ENCODE data around the gene INHBE.

The INHBE gene

GRCh38 chr12:57452937-57453509 is 2.1 kb upstream of the INHBE start:
- no peak overlapping the region for H3K4me3 ChIP-seq (ENCODE audit: low read length)
- no peak for DNase-seq (ENCODE audit: low read depth, low spot score)
- H3K4me1 ChIP-seq (ENCODE audit: control insufficient read depth, insufficient read depth, low read length) = peaks cover 12% of the 10 kb centered on the region; the same call in 1 of the 2 replicates
- H3K9me3 ChIP-seq (ENCODE audit: control insufficient read depth, insufficient read depth, low read length) = no peaks in the 10 kb centered on the region
- no peaks in the 10 kb centered on the region for H3K27me3 ChIP-seq (ENCODE audit: control insufficient read depth, insufficient read depth, low read length)
- no peak overlapping the region for H3K27ac ChIP-seq (ENCODE audit: low read length)
- WGBS (ENCODE audit: insufficient coverage, insufficient read length) = no CpG with 5 or more reads among the region's 7 CpGs
- H3K36me3 ChIP-seq (ENCODE audit: control insufficient read depth, insufficient read depth, low read length) = no peaks in the 10 kb centered on the region

GRCh38 chr12:57454213-57454565 is 918 bp upstream of the INHBE start:
- no CpG with 5 or more reads among the region's 2 CpGs for WGBS (ENCODE audit: insufficient coverage, insufficient read length)
- no peaks in the 10 kb centered on the region for H3K36me3 ChIP-seq (ENCODE audit: control insufficient read depth, insufficient read depth, low read length)
- no peaks in the 10 kb centered on the region for H3K27me3 ChIP-seq (ENCODE audit: control insufficient read depth, insufficient read depth, low read length)
- H3K4me3 ChIP-seq (ENCODE audit: low read length) = no peak overlapping the region
- H3K27ac ChIP-seq (ENCODE audit: low read length) = no peak overlapping the region
- H3K9me3 ChIP-seq (ENCODE audit: control insufficient read depth, insufficient read depth, low read length) = no peaks in the 10 kb centered on the region
- peaks cover 13% of the 10 kb centered on the region; the same call in 1 of the 2 replicates for H3K4me1 ChIP-seq (ENCODE audit: control insufficient read depth, insufficient read depth, low read length)
- DNase-seq (ENCODE audit: low read depth, low spot score) = no peak

- no peak for DNase-seq (ENCODE audit: low read depth, low spot score)
- H3K4me1 ChIP-seq (ENCODE audit: control insufficient read depth, insufficient read depth, low read length) = peaks cover 13% of the 10 kb centered on the region; the same call in 1 of the 2 replicates
- WGBS (ENCODE audit: insufficient coverage, insufficient read length) = no CpG with 5 or more reads among the region's 10 CpGs
- H3K36me3 ChIP-seq (ENCODE audit: control insufficient read depth, insufficient read depth, low read length) = no peaks in the 10 kb centered on the region
- no peak overlapping the region for H3K27ac ChIP-seq (ENCODE audit: low read length)
- H3K27me3 ChIP-seq (ENCODE audit: control insufficient read depth, insufficient read depth, low read length) = no peaks in the 10 kb centered on the region
- no peaks in the 10 kb centered on the region for H3K9me3 ChIP-seq (ENCODE audit: control insufficient read depth, insufficient read depth, low read length)
- peak overlapping the region; percentile 25; the same call in 1 of the 2 replicates for H3K4me3 ChIP-seq (ENCODE audit: low read length)
Observed at GRCh38 chr12:57455374-57456144, 452 bp downstream of the INHBE start.

GRCh38 chr12:57456145-57456700 is 1.1 kb downstream of the INHBE start:
- no peaks in the 10 kb centered on the region for H3K27me3 ChIP-seq (ENCODE audit: control insufficient read depth, insufficient read depth, low read length)
- no peak for DNase-seq (ENCODE audit: low read depth, low spot score)
- WGBS (ENCODE audit: insufficient coverage, insufficient read length) = no CpG with 5 or more reads among the region's 15 CpGs
- H3K36me3 ChIP-seq (ENCODE audit: control insufficient read depth, insufficient read depth, low read length) = no peaks in the 10 kb centered on the region
- no peak overlapping the region for H3K27ac ChIP-seq (ENCODE audit: low read length)
- H3K4me3 ChIP-seq (ENCODE audit: low read length) = peak overlapping the region; percentile 25; the same call in 1 of the 2 replicates
- H3K9me3 ChIP-seq (ENCODE audit: control insufficient read depth, insufficient read depth, low read length) = no peaks in the 10 kb centered on the region
- H3K4me1 ChIP-seq (ENCODE audit: control insufficient read depth, insufficient read depth, low read length) = peaks cover 13% of the 10 kb centered on the region; the same call in 1 of the 2 replicates

- Histone ChIP-seq H3K4me3 (ENCODE audit: low read length) (no peak overlapping the region), H3K27ac (ENCODE audit: low read length) (no peak overlapping the region), H3K4me1 (ENCODE audit: control insufficient read depth, insufficient read depth, low read length) (peaks cover 13% of the 10 kb centered on the region; the same call in 1 of the 2 replicates), H3K9me3 (ENCODE audit: control insufficient read depth, insufficient read depth, low read length) (no peaks in the 10 kb centered on the region), H3K27me3 (ENCODE audit: control insufficient read depth, insufficient read depth, low read length) (no peaks in the 10 kb centered on the region), H3K36me3 (ENCODE audit: control insufficient read depth, insufficient read depth, low read length) (no peaks in the 10 kb centered on the region)
- no CpG with 5 or more reads among the region's 6 CpGs for WGBS (ENCODE audit: insufficient coverage, insufficient read length)
- no peak for DNase-seq (ENCODE audit: low read depth, low spot score)
Observed at GRCh38 chr12:57456737-57457490, 1.8 kb downstream of the INHBE start.

- Histone ChIP-seq H3K27me3 (ENCODE audit: control insufficient read depth, insufficient read depth, low read length) (no peaks in the 10 kb centered on the region), H3K4me3 (ENCODE audit: low read length) (peak overlapping the region; percentile 12; the same call in 1 of the 2 replicates), H3K4me1 (ENCODE audit: control insufficient read depth, insufficient read depth, low read length) (peaks cover 12% of the 10 kb centered on the region; the same call in 1 of the 2 replicates), H3K36me3 (ENCODE audit: control insufficient read depth, insufficient read depth, low read length) (no peaks in the 10 kb centered on the region), H3K9me3 (ENCODE audit: control insufficient read depth, insufficient read depth, low read length) (no peaks in the 10 kb centered on the region), H3K27ac (ENCODE audit: low read length) (no peak overlapping the region)
- DNase-seq (ENCODE audit: low read depth, low spot score) = no peak
- no CpG with 5 or more reads among the region's 3 CpGs for WGBS (ENCODE audit: insufficient coverage, insufficient read length)
Observed at GRCh38 chr12:57458665-57459054, 3.6 kb downstream of the INHBE start.

GRCh38 chr12:57459055-57459749 is 4.1 kb downstream of the INHBE start:
- Histone ChIP-seq H3K27me3 (ENCODE audit: control insufficient read depth, insufficient read depth, low read length) (no peaks in the 10 kb centered on the region), H3K9me3 (ENCODE audit: control insufficient read depth, insufficient read depth, low read length) (no peaks in the 10 kb centered on the region), H3K4me1 (ENCODE audit: control insufficient read depth, insufficient read depth, low read length) (peaks cover 12% of the 10 kb centered on the region; the same call in 1 of the 2 replicates), H3K4me3 (ENCODE audit: low read length) (peak overlapping the region; percentile 63; the same call in 1 of the 2 replicates), H3K27ac (ENCODE audit: low read length) (no peak overlapping the region), H3K36me3 (ENCODE audit: control insufficient read depth, insufficient read depth, low read length) (no peaks in the 10 kb centered on the region)
- DNase-seq (ENCODE audit: low read depth, low spot score) = peak; percentile 99
- no CpG with 5 or more reads among the region's 24 CpGs for WGBS (ENCODE audit: insufficient coverage, insufficient read length)

- H3K4me1 ChIP-seq (ENCODE audit: control insufficient read depth, insufficient read depth, low read length) = peaks cover 8% of the 10 kb centered on the region; the same call in 1 of the 2 replicates
- no peak for DNase-seq (ENCODE audit: low read depth, low spot score)
- no peaks in the 10 kb centered on the region for H3K36me3 ChIP-seq (ENCODE audit: control insufficient read depth, insufficient read depth, low read length)
- H3K27ac ChIP-seq (ENCODE audit: low read length) = no peak within 1 kb of the TSS
- H3K27me3 ChIP-seq (ENCODE audit: control insufficient read depth, insufficient read depth, low read length) = no peaks in the 10 kb centered on the region
- no CpG with 5 or more reads among the region's 36 CpGs for WGBS (ENCODE audit: insufficient coverage, insufficient read length)
- no peaks in the 10 kb centered on the region for H3K9me3 ChIP-seq (ENCODE audit: control insufficient read depth, insufficient read depth, low read length)
- H3K4me3 ChIP-seq (ENCODE audit: low read length) = peak within 1 kb of the TSS; percentile 63; the same call in 1 of the 2 replicates
Observed at GRCh38 chr12:57459750-57460467, 4.8 kb downstream of the INHBE start, which contains the start of gene GLI1. TSS of gene GLI1 (plus strand) at chr12:57459785. CDS start at chr12:57463692, 3,907 bp downstream.

- Histone ChIP-seq H3K4me3 (ENCODE audit: low read length) (peak overlapping the region; percentile 63; the same call in 1 of the 2 replicates), H3K27me3 (ENCODE audit: control insufficient read depth, insufficient read depth, low read length) (no peaks in the 10 kb centered on the region), H3K36me3 (ENCODE audit: control insufficient read depth, insufficient read depth, low read length) (no peaks in the 10 kb centered on the region), H3K27ac (ENCODE audit: low read length) (no peak overlapping the region), H3K4me1 (ENCODE audit: control insufficient read depth, insufficient read depth, low read length) (peaks cover 8% of the 10 kb centered on the region; the same call in 1 of the 2 replicates), H3K9me3 (ENCODE audit: control insufficient read depth, insufficient read depth, low read length) (no peaks in the 10 kb centered on the region)
- no CpG with 5 or more reads among the region's 6 CpGs for WGBS (ENCODE audit: insufficient coverage, insufficient read length)
- DNase-seq (ENCODE audit: low read depth, low spot score) = no peak
Observed at GRCh38 chr12:57460468-57460784, 5.3 kb downstream of the INHBE start.
